ENCODE results near the gene CA9.
A peak's percentile ranks its signal among the peaks of the same experiment; 100 is the strongest.

CA9 gene

DNA sequence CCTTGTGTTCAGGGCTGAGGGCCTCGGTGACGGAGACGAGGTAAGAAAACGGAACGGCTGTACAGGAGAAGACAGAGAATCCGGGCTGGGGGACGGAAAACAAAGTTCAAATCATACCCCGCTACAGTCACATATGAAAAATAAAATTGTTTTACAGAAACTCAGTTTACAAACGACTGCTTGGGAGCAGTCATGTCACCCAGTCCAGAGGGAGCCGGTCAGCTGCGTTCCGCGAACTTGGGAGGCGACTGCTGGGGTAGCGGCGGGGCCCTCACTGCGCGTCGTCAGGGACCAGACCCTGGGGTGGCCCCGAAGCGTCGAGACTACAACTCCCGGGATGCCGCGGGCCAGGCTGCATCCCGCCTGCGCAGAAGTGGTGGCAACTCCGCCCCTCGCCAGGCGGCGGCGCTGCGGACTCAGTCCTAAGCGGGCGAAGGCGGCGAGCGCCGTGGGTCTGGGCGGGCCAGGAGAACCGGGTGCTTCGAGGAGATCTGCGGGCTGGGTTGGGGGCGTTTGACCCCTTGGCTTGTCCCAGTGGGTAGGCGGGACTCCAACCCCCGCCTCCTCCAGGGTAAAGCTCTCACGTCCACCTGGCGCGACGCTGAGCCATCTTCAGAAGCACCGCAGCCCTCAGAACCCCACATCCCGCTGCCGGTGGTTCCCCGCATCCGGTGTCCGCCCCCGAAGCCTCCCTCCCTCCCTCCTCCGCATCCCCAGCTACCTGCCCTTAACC is 27.0 kb upstream of the CA9 start:
- Histone ChIP-seq H3K4me3 (ENCODE audit: low read length) (peak overlapping the region; percentile 83), H4K20me1 (ENCODE audit: insufficient read depth, low read length) (no peaks in the 10 kb centered on the region)
- TF ChIP-seq EZH2phosphoT487 (IDR thresholded peaks at IDR 0.05; ENCODE audit: low read depth), result no peak
- TF ChIP-seq, protein P1, sequence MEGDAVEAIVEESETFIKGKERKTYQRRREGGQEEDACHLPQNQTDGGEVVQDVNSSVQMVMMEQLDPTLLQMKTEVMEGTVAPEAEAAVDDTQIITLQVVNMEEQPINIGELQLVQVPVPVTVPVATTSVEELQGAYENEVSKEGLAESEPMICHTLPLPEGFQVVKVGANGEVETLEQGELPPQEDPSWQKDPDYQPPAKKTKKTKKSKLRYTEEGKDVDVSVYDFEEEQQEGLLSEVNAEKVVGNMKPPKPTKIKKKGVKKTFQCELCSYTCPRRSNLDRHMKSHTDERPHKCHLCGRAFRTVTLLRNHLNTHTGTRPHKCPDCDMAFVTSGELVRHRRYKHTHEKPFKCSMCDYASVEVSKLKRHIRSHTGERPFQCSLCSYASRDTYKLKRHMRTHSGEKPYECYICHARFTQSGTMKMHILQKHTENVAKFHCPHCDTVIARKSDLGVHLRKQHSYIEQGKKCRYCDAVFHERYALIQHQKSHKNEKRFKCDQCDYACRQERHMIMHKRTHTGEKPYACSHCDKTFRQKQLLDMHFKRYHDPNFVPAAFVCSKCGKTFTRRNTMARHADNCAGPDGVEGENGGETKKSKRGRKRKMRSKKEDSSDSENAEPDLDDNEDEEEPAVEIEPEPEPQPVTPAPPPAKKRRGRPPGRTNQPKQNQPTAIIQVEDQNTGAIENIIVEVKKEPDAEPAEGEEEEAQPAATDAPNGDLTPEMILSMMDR (IDR thresholded peaks at IDR 0.05; ENCODE audit: low read depth, low read length), result peak; percentile 75

DNA sequence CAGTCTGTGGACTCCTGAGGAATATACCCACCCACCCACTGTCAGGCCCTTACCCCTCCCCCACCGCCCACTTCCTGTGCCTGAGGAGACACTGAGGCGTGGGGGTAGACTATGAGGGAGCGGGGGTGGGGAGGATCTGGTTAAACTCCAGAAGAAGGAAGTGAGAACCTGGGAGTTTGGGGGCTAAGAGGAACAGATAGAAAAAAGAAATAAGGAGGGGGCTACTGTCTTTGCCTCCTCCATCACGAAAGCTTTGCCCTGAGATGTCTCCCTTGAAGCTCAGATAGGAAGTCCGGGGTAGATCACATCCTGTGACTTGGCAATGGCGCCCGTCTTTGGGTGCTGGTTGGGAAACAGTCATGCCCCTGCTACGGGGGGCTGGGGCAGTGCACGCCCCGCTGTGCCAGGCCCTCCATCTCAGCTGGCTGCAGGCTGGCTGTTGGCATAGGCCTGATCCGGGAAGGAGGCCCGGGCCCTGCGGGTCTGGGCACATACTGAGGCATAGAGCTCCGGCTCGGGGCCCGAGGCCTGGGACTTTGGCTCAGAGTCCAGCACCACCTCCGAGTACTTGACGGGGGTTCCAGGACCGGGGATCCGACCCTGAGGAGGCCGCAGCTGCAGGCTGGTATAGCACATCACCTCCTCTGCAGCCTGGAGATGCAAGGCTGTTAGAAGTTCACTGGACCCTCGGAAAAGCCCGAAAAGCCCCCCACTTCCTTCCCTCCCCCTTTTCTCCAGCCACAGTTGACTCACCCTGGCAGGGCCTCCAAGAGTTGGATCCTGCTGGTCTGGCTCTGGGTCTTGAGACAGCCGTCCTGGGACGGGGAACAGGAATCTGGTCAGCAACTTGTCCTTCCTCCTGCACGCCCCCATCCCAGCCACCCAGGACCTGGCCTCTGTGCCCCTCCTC is 24.0 kb upstream of the CA9 start:
- Histone ChIP-seq H3K36me3 (replicated peaks; ENCODE audit: low read depth, low read length) (no peaks in the 10 kb centered on the region), H2AFZ (ENCODE audit: low read depth, low read length) (peak overlapping the region; percentile 73), H4K20me1 (ENCODE audit: insufficient read depth, low read length) (no peaks in the 10 kb centered on the region), H3K9me3 (ENCODE audit: insufficient read depth, low read length) (no peaks in the 10 kb centered on the region), H3K27me3 (ENCODE audit: low read depth, low read length) (no peaks in the 10 kb centered on the region), H3K27ac (ENCODE audit: low read length) (peak overlapping the region; percentile 66), H3K4me2 (ENCODE audit: low read length) (peak overlapping the region; percentile 99), H3K9ac (ENCODE audit: low read length) (peak overlapping the region; percentile 89), H3K4me3 (ENCODE audit: low read length) (peak overlapping the region; percentile 88), H3K79me2 (ENCODE audit: low read length) (peaks cover 10% of the 10 kb centered on the region), H3K4me1 (ENCODE audit: low read length) (peaks cover 59% of the 10 kb centered on the region)
- no peak for TF ChIP-seq EZH2phosphoT487 (IDR thresholded peaks at IDR 0.05; ENCODE audit: low read depth)
- TF ChIP-seq, protein P1 (IDR thresholded peaks at IDR 0.05; ENCODE audit: low read depth, low read length), result no peak

More for the DNA sequence above, 27.0 kb upstream of the CA9 start:
- Histone ChIP-seq H3K4me2 (ENCODE audit: low read length) (peak overlapping the region; percentile 96), H3K27ac (ENCODE audit: low read length) (peak overlapping the region; percentile 35), H3K9ac (ENCODE audit: low read length) (peak overlapping the region; percentile 72), H3K27me3 (ENCODE audit: low read depth, low read length) (no peaks in the 10 kb centered on the region), H3K4me1 (ENCODE audit: low read length) (peaks cover 50% of the 10 kb centered on the region), H3K36me3 (replicated peaks; ENCODE audit: low read depth, low read length) (peaks cover 3% of the 10 kb centered on the region), H2AFZ (ENCODE audit: low read depth, low read length) (peak overlapping the region; percentile 79), H3K79me2 (ENCODE audit: low read length) (peaks cover 10% of the 10 kb centered on the region), H3K9me3 (ENCODE audit: insufficient read depth, low read length) (no peaks in the 10 kb centered on the region)

DNA sequence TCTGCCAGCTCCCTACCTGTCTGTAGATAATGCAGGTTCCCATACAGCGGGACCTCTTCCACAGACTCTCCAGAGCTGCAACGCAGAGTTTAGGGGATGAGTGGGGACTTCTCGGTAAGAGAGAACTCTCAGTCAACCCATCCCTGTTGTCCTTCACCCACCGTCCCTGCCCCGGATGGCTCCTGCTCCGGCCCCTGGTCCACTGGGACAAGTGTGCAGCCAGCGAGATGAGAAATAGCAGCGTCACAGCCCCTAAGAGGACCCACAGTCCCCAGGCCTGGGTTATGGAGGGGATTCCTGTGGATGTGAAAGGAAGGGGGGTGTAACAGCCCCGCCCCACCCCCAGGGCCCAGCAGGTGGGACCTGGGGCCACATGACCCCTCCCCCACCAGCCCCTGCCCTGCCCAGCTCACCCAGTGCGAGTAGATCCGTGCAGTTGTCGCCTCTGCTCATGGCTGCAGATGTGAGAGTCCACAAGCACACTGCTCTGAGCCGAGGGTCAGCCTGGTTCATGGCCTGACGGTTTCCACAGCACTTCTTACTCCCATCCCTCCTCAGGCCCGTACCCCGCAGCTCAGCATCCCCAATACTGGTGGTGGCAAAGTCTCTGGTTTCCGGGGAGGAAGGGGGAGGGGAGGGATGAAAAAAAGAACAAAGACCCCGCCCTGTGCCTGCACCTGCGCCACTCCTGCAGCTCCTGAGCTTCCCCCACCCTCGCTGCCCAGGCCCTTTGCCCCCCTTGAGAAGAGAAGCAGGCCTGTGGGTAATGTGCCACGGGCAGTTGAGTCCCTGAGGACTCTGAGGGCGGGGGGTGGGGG is 23.2 kb upstream of the CA9 start, which contains the start of gene SIT1:
Gene SIT1 (minus strand): TSS at position 591 of the 818 bp plus-strand sequence. CDS start 78 bp downstream, at position 513.
- Histone ChIP-seq H3K4me1 (ENCODE audit: low read length) (peaks cover 58% of the 10 kb centered on the region), H3K9me3 (ENCODE audit: insufficient read depth, low read length) (no peaks in the 10 kb centered on the region), H2AFZ (ENCODE audit: low read depth, low read length) (peak within 1 kb of the TSS; percentile 73), H3K27me3 (ENCODE audit: low read depth, low read length) (no peaks in the 10 kb centered on the region), H3K4me3 (ENCODE audit: low read length) (peak within 1 kb of the TSS; percentile 88), H3K36me3 (replicated peaks; ENCODE audit: low read depth, low read length) (no peaks in the 10 kb centered on the region), H3K4me2 (ENCODE audit: low read length) (peak within 1 kb of the TSS; percentile 99), H3K79me2 (ENCODE audit: low read length) (peaks cover 10% of the 10 kb centered on the region), H4K20me1 (ENCODE audit: insufficient read depth, low read length) (no peaks in the 10 kb centered on the region), H3K27ac (ENCODE audit: low read length) (peak within 1 kb of the TSS; percentile 66), H3K9ac (ENCODE audit: low read length) (peak within 1 kb of the TSS; percentile 89)
- TF ChIP-seq, protein P1 (IDR thresholded peaks at IDR 0.05; ENCODE audit: low read depth, low read length), result no peak
- TF ChIP-seq EZH2phosphoT487 (IDR thresholded peaks at IDR 0.05; ENCODE audit: low read depth), result no peak

All from OCI-LY3 (cell line).